ENCODE data around the gene RHBDF2. TPM values are rescaled to one million over a fixed set of nuclear protein-coding genes. Genes with fewer than 3 reads are reported as not detected.

The RHBDF2 gene
- total RNA-seq, 1 experiment from 2014 or later: 33.4 TPM

DNA sequence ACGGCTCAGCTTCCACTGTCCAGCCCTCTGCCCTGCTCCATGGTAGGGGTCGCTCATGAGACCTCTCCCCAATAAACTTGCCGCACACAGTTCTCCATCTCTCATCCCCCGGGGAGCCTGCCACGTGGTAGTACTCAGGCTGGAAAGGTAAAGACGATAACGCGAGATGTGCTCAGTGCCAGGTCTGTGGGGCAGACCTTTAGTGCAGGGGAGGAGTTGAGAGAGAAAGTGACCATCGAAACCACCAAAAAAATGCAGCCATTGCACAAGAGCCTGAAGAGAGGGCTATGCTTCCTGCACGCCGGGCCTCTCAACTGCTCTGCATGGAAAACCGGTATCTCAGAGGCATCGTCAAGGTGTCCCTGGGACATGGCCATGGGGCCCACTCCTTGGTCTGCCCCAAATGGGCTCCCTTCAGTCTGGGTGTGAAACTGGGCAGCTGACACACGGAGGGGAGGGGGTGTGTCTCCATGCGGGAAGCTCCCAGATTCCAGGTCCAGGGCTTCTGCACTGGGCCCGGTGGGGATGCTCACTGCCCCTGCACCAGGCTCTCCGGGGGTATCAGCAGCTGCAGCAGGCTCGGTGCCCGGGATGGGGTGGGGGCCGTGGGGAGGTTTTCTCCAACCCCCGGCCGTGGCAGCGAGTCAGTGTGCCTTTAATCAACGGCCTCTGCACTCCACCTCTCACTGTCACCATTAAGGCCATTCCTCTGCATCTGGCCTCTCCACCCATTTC, 38.5 kb downstream of the RHBDF2 start:
- CTCF ChIA-PET: interaction anchor here (0.6 to 7.9 kb wide), 5 partner anchors 15 to 54 kb away, joined by 3 to 134 read pairs (median 6); partner anchors contain the start of gene RHBDF2
- Mint-ChIP-seq H3K4me1 (ENCODE audit: insufficient read depth, unreplicated experiment) (no peaks in the 10 kb centered on the region), H3K4me3 (ENCODE audit: unreplicated experiment) (no peak overlapping the region), H3K27me3 (ENCODE audit: insufficient read depth, unreplicated experiment) (no peaks in the 10 kb centered on the region), H3K27ac (ENCODE audit: low read depth, unreplicated experiment) (no peak overlapping the region), H3K9me3 (ENCODE audit: unreplicated experiment) (no peaks in the 10 kb centered on the region), H3K36me3 (ENCODE audit: insufficient read depth, unreplicated experiment) (no peaks in the 10 kb centered on the region)
- TF ChIP-seq, protein P1, sequence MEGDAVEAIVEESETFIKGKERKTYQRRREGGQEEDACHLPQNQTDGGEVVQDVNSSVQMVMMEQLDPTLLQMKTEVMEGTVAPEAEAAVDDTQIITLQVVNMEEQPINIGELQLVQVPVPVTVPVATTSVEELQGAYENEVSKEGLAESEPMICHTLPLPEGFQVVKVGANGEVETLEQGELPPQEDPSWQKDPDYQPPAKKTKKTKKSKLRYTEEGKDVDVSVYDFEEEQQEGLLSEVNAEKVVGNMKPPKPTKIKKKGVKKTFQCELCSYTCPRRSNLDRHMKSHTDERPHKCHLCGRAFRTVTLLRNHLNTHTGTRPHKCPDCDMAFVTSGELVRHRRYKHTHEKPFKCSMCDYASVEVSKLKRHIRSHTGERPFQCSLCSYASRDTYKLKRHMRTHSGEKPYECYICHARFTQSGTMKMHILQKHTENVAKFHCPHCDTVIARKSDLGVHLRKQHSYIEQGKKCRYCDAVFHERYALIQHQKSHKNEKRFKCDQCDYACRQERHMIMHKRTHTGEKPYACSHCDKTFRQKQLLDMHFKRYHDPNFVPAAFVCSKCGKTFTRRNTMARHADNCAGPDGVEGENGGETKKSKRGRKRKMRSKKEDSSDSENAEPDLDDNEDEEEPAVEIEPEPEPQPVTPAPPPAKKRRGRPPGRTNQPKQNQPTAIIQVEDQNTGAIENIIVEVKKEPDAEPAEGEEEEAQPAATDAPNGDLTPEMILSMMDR (IDR thresholded peaks at IDR 0.05; ENCODE audit: unreplicated experiment): no peak
- no TSS peak for BruUV-seq (replicated peaks)
- DNase-seq (ENCODE audit: unreplicated experiment): no peak
- intact Hi-C loops (cut with micrococcal nuclease): no loop called here
- POLR2A ChIA-PET: interaction anchor here (1.3 kb wide), 1 partner anchor 37 kb away, joined by 5 read pairs; no protein-coding TSS in a partner anchor

DNA sequence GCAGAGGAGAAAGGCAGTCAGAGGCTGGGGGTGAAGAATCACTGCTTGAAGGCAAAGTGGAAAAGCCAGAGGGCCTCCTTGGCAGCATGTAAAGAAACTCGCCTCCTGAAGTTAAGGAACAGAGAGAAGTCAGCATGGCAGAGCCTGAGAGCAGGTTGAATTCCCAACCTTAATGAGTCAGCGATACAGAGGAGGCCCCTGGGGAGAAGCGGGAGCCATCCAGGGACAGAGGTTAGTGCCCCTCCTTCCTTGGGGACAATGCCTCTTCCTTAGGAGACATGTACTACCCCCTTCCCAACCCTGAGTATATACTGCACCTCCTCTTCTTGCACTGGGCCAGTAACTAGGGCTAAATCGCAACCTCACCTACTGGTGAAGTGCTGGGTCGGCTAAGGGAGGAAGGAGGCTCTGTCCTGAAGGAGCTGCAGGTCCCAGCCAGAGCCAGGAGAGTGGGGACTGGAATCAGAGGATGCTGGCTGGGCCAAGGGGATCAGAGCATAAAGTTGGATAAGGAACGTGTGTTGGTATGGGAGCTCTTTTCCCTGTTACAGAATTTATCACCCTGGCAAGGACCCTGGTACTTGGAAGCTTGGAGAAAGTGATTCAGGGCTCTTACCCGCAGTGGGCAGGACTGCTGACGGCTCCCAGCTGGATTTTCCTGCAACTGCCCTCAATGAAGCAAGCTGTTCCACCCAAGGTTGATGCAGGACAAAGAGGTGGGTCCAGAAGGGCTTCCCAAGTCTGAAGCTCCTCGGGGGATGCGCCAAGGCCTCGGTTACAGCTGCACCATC, 39.3 kb downstream of the RHBDF2 start:
- no TSS peak for BruUV-seq (replicated peaks)
- TF ChIP-seq, protein P1 (IDR thresholded peaks at IDR 0.05; ENCODE audit: unreplicated experiment): no peak

DNA sequence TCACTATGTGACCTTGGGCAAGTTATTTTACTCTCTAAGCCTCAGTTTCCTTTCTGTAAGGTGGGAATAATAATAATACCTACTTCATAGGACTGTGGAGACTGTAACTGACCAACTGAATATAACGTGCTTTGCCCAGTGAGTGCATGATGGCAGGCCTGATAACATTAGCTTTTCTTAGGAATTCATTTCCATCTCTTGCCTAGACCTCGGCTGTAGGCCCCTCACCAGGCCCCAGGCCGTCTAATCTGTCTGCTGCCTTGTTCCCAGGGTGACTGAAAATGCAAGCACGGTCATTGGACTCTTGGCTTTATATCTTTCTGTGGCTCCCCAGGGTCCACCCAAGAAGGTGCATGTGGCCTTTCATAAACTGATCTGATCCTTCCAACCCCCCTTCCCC, 41.5 kb downstream of the RHBDF2 start:
- Mint-ChIP-seq H3K4me3 (ENCODE audit: unreplicated experiment) (no peak overlapping the region), H3K27ac (ENCODE audit: low read depth, unreplicated experiment) (no peak overlapping the region), H3K27me3 (ENCODE audit: insufficient read depth, unreplicated experiment) (no peaks in the 10 kb centered on the region), H3K9me3 (ENCODE audit: unreplicated experiment) (no peaks in the 10 kb centered on the region), H3K36me3 (ENCODE audit: insufficient read depth, unreplicated experiment) (no peaks in the 10 kb centered on the region), H3K4me1 (ENCODE audit: insufficient read depth, unreplicated experiment) (no peaks in the 10 kb centered on the region)
- CTCF ChIA-PET: interaction anchor here (0.6 to 4.8 kb wide), 15 partner anchors 11 to 222 kb away, joined by 3 to 72 read pairs (median 4); partner anchors contain the start of gene RHBDF2
- POLR2A ChIA-PET: interaction anchor here (0.6 to 1.3 kb wide), 4 partner anchors 48 to 195 kb away, joined by 3 to 5 read pairs (median 3); no protein-coding TSS in a partner anchor
- no TSS peak for BruUV-seq (replicated peaks)
- TF ChIP-seq, protein P1 (IDR thresholded peaks at IDR 0.05; ENCODE audit: unreplicated experiment): no peak
- intact Hi-C loops (cut with micrococcal nuclease): loop anchor here (1.0 kb wide), 1 partner anchor 47 kb away; no protein-coding TSS in a partner anchor
- DNase-seq (ENCODE audit: unreplicated experiment): no peak

More for the DNA sequence above, 39.3 kb downstream of the RHBDF2 start:
- Mint-ChIP-seq H3K36me3 (ENCODE audit: insufficient read depth, unreplicated experiment) (no peaks in the 10 kb centered on the region), H3K4me3 (ENCODE audit: unreplicated experiment) (no peak overlapping the region), H3K27me3 (ENCODE audit: insufficient read depth, unreplicated experiment) (no peaks in the 10 kb centered on the region), H3K9me3 (ENCODE audit: unreplicated experiment) (no peaks in the 10 kb centered on the region), H3K4me1 (ENCODE audit: insufficient read depth, unreplicated experiment) (no peaks in the 10 kb centered on the region), H3K27ac (ENCODE audit: low read depth, unreplicated experiment) (no peak overlapping the region)
- intact Hi-C loops (cut with micrococcal nuclease): no loop called here
- ChIA-PET CTCF (interaction anchor here (0.7 to 1.5 kb wide), 4 partner anchors 13 to 496 kb away, joined by 3 to 6 read pairs (median 3); no protein-coding TSS in a partner anchor), POLR2A (interaction anchor here (1.3 kb wide), 1 partner anchor 38 kb away, joined by 5 read pairs; no protein-coding TSS in a partner anchor)
- DNase-seq (ENCODE audit: unreplicated experiment): no peak
